Ramos (cell line): ENCODE results near the gene SERPINA6.
"Not testable (repeated sequence)": the region's sequence is repeated elsewhere in the genome, so short reads cannot be mapped to it uniquely, and the experiment has no call there.

Experiments
- in situ Hi-C: fragments of 300-500 bp; cut with MboI; formaldehyde crosslinking; loops from one replicate; pipeline ENCODE4 v1.14.3; 2022; ENCODE audit warnings: low sequenced_read_pairs; ENCODE audit not compliant: unreplicated experiment

The SERPINA6 gene

GRCh38 chr14:94330857-94331256 is 7.7 kb upstream of the SERPINA6 start:
- in situ Hi-C loops = no loop called here

DNA sequence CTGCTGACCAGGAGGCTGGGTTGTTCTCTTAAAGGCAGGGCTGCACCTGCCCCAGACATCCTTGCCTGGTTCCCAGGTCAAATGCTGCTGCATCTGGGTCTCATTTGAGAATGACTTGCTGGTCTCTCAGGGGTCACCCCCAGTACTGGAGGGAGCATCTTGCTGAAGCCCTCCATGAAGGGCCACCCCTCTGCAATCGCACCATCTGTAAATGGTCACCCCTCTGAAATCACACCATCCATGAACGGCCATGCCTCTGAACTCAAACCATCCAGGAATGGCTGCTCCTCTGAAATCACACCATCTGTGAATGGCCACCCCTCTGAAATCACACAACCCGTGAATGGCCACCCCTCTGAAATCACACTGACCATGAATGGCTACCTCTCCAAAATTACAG is 7.3 kb upstream of the SERPINA6 start:
- in situ Hi-C loops = no loop called here

GRCh38 chr14:94329857-94330256 is 6.7 kb upstream of the SERPINA6 start:
- in situ Hi-C loops = no loop called here

- in situ Hi-C loops = no loop called here
Observed at GRCh38 chr14:94328196-94328595, 5.1 kb upstream of the SERPINA6 start.

- in situ Hi-C loops = no loop called here
Observed at GRCh38 chr14:94321421-94322271, 1.5 kb downstream of the SERPINA6 start.

DNA sequence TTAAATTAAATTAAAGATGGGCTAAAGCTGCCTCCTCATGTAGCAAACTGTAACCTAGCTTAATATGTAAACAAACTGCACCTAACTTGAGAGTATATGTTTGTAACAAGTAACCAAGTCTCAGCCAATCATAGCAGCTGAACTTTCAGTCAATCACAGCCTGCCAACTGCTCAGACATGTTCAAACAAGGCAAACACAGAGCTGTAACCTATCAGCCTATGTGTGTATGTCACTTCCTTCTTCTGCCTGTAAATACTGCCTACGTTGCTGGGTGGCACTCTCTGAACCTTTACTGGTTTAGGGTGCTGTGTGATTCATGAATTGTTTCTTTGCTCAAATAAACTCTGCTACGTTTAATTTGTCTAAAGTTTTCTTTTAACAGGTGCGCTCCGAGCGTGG is 2.9 kb downstream of the SERPINA6 start:
- in situ Hi-C loops = no loop called here

DNA sequence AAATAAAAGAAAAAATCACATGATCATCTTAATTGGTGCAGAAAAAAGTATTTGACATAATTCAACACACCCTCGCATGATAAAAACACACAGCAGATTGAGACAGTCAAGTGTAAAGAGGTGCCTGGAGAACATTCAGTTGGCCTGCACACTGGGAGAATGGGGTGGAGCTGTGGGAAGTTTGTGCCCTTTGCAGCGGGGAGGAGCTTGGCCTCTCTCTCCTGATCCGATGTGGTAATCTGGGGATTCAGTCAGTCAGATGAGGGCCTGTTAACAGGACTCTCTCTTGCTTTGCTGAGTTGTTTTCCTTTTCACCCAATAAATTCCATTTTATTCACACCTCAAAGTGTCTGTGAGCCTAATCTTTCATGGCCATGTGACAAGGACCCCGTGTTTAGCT is 5.9 kb downstream of the SERPINA6 start:
- in situ Hi-C loops = no loop called here

DNA sequence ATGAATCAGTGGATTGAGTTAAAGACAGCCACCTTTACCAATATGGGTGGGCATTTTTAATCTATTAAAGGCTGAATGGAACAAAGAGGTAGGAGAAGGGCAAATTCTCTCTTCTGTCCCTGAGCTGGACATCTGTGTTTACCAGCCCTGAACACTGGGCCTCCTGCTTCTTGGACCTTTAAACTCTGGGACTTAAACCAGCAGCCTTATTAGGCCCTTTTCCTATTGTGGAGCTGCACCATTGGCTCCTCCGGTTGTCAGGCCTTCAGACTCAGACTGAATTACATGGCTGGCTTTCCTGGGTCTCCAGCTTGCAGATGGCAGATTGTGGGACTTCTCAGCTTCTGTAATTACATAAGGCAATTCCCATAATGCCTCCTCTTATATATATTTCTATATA is 6.4 kb downstream of the SERPINA6 start:
- in situ Hi-C loops = no loop called here

- in situ Hi-C loops = no loop called here
Observed at GRCh38 chr14:94314890-94315289, 8.2 kb downstream of the SERPINA6 start.

DNA sequence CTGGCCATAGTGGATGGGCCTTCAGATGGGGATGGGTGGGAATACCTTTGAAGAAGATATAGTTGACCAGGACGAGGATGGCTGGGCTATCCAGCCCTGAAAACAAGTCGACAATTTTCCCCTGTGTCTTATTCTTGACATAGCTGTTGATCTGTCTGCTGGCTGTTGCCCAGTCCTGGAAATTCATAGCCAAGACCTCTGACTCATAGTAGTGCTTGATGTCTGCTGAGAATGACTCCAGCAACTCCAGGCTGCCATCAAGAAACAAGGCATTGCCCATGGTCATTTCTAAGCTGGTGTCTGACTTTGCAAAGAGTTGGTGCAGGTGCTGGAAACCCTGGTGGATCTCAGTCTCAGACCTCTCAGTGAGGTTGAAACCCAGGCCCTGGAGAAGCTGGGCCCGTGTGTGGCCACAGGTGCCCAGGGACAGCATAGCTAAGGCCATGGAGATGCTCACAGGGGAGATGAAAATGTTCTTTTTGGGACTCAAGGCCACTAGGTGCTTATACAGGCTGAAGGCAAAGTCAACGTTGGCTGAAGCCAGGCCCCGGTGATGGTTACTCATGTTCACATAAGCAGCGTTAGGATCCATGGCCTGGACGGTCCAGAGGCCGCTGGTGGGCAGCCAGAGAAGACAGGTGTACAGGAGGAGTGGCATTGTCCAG is 9.0 kb downstream of the SERPINA6 start:
- in situ Hi-C loops = no loop called here

DNA sequence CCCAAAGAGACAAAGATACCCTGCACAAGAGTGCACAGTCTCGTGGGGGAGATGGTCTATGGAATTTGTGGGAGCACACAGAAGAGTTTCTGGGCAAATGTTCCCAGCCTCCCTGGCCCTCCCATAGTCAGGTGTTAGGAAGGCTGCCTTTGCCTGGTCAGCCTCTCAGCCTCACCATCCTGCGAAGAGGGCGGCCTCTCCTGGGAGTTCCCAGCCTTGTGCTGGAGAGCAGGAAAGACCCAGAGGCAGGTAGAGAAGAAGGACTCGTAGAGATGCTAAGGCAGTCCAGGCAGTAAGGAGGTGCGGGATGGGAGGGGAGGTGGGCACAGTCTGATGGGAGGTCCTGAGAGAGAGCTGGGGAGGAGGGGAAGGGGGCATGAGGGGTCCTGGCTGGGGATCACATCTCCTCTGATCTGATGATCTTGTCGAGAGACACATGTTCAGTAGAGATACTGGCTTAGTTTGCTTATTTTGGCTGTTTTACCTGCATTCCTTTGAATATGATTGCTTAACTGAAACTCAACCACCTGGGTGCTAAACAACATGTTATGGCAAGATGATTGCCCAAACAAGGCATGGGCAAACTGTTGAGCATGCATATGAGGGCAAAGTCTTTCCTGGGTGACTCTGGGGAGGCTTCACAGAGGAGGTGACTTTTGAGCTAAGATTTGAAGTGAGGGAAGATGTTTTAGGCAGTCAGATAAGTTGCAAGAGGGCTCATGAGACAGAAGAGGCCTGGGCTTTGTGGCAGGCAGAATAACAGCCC is 10.5 kb downstream of the SERPINA6 start:
- in situ Hi-C loops = no loop called here

DNA sequence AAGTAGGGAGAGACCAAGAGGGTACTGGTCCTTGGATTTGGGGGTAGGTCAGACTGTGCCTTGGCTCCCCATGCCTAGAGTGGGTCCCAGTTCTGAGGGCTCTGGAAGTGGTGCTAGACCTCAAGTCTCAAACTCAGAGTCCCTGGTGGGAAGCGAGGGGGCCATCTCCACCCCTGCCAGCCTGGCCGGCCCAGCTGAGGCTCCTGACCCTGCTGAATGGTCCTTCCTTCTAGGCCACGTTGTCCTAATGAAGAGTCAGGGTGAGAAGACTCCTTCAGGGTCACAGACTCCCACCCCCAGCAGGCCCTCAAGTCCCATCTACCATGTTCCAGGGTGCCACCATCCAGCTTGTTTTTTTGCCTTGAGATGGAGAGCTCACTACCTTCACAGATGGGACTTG is 12.9 kb downstream of the SERPINA6 start:
- in situ Hi-C loops = no loop called here

DNA sequence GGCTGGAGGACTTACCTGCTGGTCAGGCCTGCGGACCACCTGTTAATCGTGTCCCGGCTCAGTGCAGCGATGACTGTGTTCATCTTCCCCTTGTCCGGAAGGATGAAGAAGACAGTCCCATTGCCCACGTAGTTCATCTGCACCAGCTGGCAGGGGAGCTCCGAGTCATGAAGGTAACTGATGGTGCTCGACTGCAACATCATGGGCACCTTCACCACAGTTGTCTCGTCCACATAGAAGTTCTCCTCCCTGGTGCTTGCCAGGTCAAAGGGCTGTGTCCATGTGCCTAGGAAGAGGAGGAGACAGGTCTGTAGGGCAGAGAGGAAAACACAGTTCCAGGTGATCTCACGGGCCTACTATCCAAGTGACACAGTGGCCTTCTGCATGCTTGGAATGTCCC is 13.4 kb downstream of the SERPINA6 start:
- in situ Hi-C loops = no loop called here

DNA sequence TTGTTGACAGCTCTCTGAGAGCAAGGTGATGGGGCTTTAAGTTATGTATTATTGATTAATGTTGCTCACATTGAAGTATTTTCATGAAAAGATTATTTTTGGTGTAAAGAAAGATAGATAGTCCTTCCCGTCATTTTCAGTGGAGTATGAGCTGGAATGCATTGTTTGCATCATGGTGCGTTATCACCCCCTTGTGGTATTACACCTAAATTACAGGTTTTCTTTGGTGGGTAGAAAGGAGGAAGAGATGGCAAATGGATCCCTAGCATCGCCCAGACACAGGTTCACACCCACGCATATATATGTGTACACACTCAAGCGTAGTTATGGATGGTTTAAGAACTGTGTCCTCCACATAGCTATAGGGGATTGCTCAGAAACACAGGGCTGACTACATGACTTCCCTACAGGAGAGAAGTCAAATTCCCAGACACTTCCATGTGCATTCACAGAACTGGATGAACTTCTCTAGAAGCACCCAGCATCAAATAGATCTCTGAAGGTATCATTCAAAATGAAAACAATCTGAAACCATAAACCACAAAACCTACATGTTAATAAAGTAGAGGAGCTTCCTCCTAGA is 15.6 kb downstream of the SERPINA6 start:
- in situ Hi-C loops = no loop called here

DNA sequence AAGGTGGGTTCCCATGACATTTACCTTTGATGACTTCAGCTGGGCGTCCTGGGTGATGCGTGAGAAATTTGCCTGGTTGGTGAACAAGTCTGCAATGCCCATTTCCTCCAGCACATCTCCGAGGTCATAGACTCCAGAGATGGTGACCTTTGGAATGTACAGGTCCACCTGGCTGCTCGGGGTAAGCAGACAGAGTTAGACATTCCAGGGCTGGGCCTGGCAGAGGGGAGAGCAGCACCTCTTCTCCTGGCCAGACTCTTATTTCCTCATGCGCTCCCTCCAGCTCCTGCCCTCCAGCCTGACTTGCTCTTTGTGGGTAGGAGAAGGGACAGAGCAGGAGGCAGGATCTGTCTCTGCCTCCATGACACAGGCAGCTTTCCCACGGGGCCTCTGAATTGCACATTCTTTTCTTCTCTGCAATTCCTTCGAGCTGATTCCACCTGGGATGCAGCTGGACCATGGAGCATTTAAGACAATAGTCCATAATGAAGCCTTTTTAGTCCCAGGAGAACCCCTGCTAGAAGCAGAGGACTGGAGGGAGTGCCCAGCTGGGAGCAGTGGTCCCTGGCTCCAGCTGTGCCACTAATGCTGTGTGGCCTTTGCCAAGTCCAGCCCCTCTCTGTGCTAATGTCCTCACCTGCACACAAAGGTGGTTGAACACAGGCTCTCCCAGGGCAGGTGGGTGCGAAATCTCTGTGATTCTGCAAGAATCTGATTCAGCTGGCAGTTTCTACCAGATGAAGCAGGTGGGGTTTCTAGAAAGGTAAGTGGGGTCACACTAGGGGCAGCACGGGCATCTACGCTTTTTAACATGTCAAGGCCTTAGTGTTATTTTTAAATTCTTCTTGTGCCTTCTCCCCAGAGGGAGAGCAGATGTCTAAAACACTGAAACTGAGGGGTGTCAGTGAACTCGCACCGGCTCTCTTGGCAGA is 16.8 kb downstream of the SERPINA6 start:
- in situ Hi-C loops = no loop called here

- in situ Hi-C loops = no loop called here
Observed at GRCh38 chr14:94305620-94306019, 17.5 kb downstream of the SERPINA6 start.

DNA sequence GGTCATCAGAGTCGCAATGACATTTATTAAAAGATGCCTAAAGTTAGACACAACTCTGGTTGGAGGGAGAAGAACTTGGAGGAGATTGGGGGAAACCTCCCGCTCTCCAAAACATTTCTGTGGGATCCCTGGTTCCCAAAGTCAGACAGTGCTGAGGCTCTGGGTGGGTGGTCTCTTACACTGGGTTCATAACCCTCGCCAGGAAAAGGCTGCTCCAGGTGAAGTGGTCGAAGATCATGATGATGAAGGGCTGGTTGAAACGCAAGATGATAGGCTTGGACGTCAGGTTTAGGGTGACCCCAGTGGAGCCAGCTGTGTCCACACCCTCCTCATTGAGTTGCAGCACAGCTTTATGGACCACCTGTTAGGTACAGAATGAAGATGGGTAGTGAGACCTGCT is 18.9 kb downstream of the SERPINA6 start:
- in situ Hi-C loops = no loop called here

DNA sequence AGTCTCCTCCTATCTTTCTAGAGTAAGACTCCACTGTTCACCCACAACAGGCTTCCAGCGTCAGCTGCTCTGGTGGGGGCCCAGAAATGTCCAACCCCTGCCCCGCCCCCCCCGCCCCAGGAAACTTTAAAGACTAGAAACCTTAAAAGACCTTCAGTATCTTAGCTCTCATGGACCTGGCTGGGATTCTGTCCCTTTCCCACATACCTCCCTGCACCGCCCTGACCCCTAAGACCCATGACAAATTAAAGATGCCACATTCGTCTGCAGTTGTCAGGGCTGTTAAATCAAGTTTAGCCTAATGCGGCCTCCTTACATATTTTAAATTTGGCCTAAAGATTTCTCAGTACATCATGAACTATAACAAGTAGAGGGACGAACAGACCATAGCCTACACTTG is 20.0 kb downstream of the SERPINA6 start:
- in situ Hi-C loops = no loop called here

DNA sequence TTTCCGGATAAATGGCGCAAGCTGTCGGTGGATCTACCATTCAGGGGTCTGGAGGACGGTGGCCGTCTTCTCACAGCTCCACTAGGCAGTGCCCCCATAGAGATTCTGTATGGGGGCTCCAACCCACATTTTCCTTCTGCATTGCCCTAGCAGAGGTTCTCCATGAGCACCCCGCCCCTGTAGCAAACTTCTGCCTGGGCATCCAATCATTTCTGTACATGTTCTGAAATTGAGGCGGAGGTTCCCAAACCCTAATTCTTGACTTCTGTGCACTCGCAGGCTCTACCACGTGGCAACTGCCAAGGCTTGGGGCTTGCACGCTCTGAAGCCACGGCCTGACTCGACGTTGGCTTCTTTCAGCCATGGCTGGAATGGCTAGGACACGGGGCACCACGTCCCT is 25.0 kb downstream of the SERPINA6 start:
- in situ Hi-C loops = no loop called here

DNA sequence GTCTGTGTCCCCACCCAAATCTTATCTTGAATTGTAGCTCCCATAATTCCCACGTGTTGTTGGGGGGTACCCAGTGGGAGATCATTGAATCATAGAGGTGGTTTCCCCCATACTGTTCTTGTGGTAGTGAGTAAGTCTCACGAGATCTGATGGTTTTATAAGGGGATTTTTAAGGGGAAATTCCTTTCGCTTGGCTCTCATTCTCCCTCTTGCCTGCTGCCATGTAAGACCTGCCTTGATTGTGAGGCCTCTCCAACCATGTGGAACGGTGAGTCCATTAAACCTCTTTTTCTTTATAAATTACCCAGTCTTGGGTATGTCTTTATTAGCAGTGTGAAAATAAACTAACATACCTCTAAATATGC is 27.0 kb downstream of the SERPINA6 start:
- in situ Hi-C loops = not testable (repeated sequence)
